ENCODE results near the gene CTNNBIP1. TPM values are rescaled to one million over a fixed set of nuclear protein-coding genes. Genes with fewer than 3 reads are reported as not detected.

The CTNNBIP1 gene
- total and polyA plus RNA-seq, 4 experiments from 2014 or later, result 6.3 to 10.1 (median 9.5) TPM

DNA sequence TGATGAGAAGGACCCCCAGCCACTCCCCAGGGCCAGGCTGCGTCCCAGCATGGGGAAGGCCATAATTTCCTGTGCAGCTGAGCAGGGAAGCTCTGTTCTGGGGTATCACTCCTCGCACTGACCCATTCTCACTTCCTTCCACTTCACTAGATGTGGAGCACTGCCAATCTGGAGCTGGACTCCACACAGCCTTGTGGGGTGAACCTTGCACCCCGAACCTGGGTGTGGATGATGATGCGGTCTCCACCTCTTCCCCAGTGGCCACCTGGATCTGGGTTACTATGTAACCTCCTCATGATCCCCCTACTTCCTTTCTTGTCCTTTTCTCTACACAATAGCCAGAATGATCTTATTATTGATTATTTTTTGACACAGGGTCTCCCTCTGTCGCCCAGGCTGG is 36.7 kb downstream of the CTNNBIP1 start:
- Mint-ChIP-seq H3K27me3 (no peaks in the 10 kb centered on the region), H3K4me3 (no peak overlapping the region), H3K4me1 (peaks cover 0 to 5% (median 3%) of the 10 kb centered on the region in 4 donors), H3K27ac (peak overlapping the region in 1 of 7 donors; percentile 1), H3K9me3 (no peaks in the 10 kb centered on the region), H3K36me3 (peaks cover 0 to 6% of the 10 kb centered on the region in 2 donors)
- no peaks in the 10 kb centered on the region for H3K36me3 ChIP-seq (ENCODE audit: insufficient read depth, low read length)
- no peaks in the 10 kb centered on the region for H3K27me3 ChIP-seq (ENCODE audit: insufficient read depth, low read length)
- H3K9me3 ChIP-seq (ENCODE audit: control insufficient read depth in 1 of 2, low read length in 2 of 2), result no peaks in the 10 kb centered on the region
- H3K4me3 ChIP-seq (ENCODE audit: low read length in 2 of 2), result no peak overlapping the region
- ChIA-PET POLR2A (ENCODE audit: partially characterized antibody) (interaction anchor here (1.2 kb wide), 1 partner anchor 70 kb away, joined by 4 read pairs; the partner anchor contains the start of genes LZIC and NMNAT1), CTCF (ENCODE audit: partially characterized antibody) (interaction anchor here (1.1 to 14.1 kb wide), 9 partner anchors 8 to 556 kb away, joined by 3 to 381 read pairs (median 4); partner anchors contain the start of gene CENPS)
- intact Hi-C loops (cut with micrococcal nuclease), result loop anchor here (10.0 kb wide), 1 partner anchor 461 kb away; no protein-coding TSS in a partner anchor
- H3K4me1 ChIP-seq (ENCODE audit: insufficient read depth, low read length), result no peaks in the 10 kb centered on the region
- H3K27ac ChIP-seq (ENCODE audit: low read depth, low read length), result no peak overlapping the region
- DNase-seq, result no peak

DNA sequence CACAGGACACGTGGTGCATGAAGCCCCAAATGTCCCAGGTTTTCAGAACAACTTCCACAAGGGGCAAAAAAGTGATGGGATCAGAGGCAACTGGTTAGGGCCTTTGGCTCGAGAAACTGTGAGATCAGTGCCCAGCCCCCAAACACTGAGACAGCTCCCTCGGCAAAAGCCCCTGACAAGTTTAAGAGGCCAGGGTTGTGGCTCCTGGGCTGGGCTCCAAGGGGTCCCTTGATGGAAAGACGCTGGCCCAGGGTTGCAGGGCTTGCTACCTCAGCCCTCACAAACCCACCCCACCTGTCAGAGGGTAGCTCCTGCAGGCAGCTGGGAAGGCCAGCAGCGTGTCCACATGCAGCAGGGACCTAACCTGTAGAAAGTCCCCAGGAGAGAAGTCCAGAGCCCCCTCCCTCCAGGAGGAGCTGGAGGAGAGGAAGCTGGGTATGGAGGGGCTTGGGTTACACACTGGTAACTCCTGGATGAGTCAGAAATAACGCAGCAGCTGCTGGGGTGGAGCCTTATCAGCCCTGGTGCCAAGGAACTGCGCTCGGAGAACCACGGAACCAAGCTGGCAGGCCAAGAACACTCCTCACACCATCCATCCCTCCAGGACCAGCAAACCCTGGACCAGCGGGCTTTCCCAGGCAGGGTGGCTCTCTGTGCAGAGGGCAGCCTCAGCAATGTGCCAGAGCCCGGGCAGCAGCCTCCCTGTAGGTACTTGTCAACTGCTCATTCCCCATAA is 37.5 kb downstream of the CTNNBIP1 start:
- Mint-ChIP-seq H3K4me1 (peaks cover 0 to 5% (median 3%) of the 10 kb centered on the region in 4 donors), H3K9me3 (no peaks in the 10 kb centered on the region), H3K4me3 (no peak overlapping the region), H3K36me3 (peaks cover 0 to 6% of the 10 kb centered on the region in 2 donors), H3K27ac (no peak overlapping the region), H3K27me3 (no peaks in the 10 kb centered on the region)
- no peak for DNase-seq
- ChIA-PET POLR2A (ENCODE audit: partially characterized antibody) (interaction anchor here (1.2 kb wide), 1 partner anchor 71 kb away, joined by 4 read pairs; the partner anchor contains the start of genes LZIC and NMNAT1), CTCF (ENCODE audit: partially characterized antibody) (interaction anchor here (1.0 to 14.1 kb wide), 6 partner anchors 56 to 557 kb away, joined by 3 to 381 read pairs (median 3); partner anchors contain the start of genes CENPS and UBE4B)
- H3K4me3 ChIP-seq (ENCODE audit: low read length in 2 of 2), result no peak overlapping the region
- H3K27ac ChIP-seq (ENCODE audit: low read depth, low read length), result no peak overlapping the region
- H3K9me3 ChIP-seq (ENCODE audit: control insufficient read depth in 1 of 2, low read length in 2 of 2), result no peaks in the 10 kb centered on the region
- intact Hi-C loops (cut with micrococcal nuclease), result loop anchor here (10.0 kb wide), 1 partner anchor 462 kb away; no protein-coding TSS in a partner anchor
- no peaks in the 10 kb centered on the region for H3K27me3 ChIP-seq (ENCODE audit: insufficient read depth, low read length)
- peaks cover 1% of the 10 kb centered on the region for H3K4me1 ChIP-seq (ENCODE audit: insufficient read depth, low read length)
- H3K36me3 ChIP-seq (ENCODE audit: insufficient read depth, low read length), result no peaks in the 10 kb centered on the region

DNA sequence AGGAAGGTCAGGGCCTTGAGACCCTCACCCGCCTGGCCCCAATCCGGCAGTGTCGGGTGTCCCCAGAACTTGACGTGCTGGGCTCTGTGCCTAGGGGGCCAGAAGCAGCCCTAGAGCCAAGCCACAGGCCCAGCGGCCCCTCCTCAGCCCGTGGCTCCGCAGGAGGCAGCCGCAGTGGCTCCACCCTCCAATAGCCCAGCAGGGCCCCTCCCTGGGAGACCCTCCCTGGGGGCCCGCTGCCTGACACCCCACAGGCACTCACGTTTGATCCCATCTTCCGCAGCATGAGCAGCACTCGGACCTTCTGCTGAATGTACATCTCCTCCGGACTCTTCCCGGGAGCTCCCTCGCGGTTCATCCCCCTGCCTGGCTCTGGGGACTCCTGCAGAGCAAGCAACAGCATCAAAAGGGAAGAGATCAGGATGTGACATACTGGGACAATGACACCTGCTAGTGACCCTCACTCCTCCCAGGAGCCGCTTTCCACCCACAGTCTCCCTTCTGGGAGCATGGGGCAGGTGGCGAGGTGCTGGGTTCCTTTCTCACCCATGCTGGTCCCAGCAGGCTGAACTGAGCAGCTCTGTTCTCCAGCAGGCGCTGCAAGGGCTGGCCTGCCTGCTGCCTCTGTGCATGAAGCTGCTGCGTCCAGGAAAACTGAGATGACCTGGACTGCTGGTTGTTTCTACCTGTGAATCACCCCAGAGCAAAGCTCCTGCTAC is 38.2 kb downstream of the CTNNBIP1 start:
- Histone ChIP-seq H3K36me3 (ENCODE audit: insufficient read depth, low read length) (no peaks in the 10 kb centered on the region), H3K27ac (ENCODE audit: low read depth, low read length) (no peak overlapping the region), H3K4me1 (ENCODE audit: insufficient read depth, low read length) (peaks cover 6% of the 10 kb centered on the region), H3K4me3 (ENCODE audit: low read length in 2 of 2) (no peak overlapping the region), H3K9me3 (ENCODE audit: control insufficient read depth in 1 of 2, low read length in 2 of 2) (no peaks in the 10 kb centered on the region), H3K27me3 (ENCODE audit: insufficient read depth, low read length) (no peaks in the 10 kb centered on the region)
- no peak for DNase-seq
- ChIA-PET CTCF (ENCODE audit: partially characterized antibody) (interaction anchor here (1.0 to 14.1 kb wide), 4 partner anchors 89 to 558 kb away, joined by 3 to 381 read pairs (median 4); partner anchors contain the start of genes CENPS and UBE4B), POLR2A (ENCODE audit: partially characterized antibody) (no interaction called here)
- H3K27me3 Mint-ChIP-seq, result no peaks in the 10 kb centered on the region
- H3K9me3 Mint-ChIP-seq, result no peaks in the 10 kb centered on the region
- H3K36me3 Mint-ChIP-seq, result peaks cover 0 to 7% of the 10 kb centered on the region in 2 donors
- intact Hi-C loops (cut with micrococcal nuclease), result loop anchor here (10.0 kb wide), 1 partner anchor 463 kb away; no protein-coding TSS in a partner anchor
- H3K4me1 Mint-ChIP-seq, result peaks cover 0 to 7% (median 3%) of the 10 kb centered on the region in 4 donors
- no peak overlapping the region for H3K4me3 Mint-ChIP-seq
- no peak overlapping the region for H3K27ac Mint-ChIP-seq

DNA sequence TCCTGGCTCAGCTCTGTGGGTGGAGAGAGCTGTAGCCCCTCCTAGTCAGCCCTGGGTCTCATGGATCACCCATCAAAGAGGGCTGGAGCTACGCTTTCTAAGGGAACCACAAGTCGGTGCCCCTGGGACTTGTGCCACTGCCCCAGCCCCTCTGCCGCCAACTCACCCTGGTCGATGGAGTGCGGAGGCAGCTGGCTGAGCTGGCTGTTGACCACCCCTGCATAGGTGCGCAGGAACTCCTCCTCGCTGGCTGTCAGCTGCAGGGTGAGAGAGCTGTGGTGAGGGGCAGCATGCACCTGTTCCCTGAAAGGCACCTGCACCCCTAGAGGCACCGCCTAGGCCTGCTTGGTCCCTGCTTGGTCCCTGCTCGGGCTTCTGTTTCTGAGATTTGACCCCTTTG is 39.0 kb downstream of the CTNNBIP1 start:
- H3K36me3 ChIP-seq (ENCODE audit: insufficient read depth, low read length), result no peaks in the 10 kb centered on the region
- no peak overlapping the region for H3K27ac Mint-ChIP-seq
- no peak overlapping the region for H3K4me3 ChIP-seq (ENCODE audit: low read length in 2 of 2)
- CTCF ChIA-PET (ENCODE audit: partially characterized antibody), result interaction anchor here (14.1 kb wide), 1 partner anchor 88 kb away, joined by 381 read pairs; no protein-coding TSS in a partner anchor
- H3K4me3 Mint-ChIP-seq, result no peak overlapping the region
- no peak overlapping the region for H3K27ac ChIP-seq (ENCODE audit: low read depth, low read length)
- H3K4me1 ChIP-seq (ENCODE audit: insufficient read depth, low read length), result peaks cover 6% of the 10 kb centered on the region
- DNase-seq, result no peak
- peaks cover 0 to 9% (median 3%) of the 10 kb centered on the region in 4 donors for H3K4me1 Mint-ChIP-seq
- peaks cover 0 to 7% of the 10 kb centered on the region in 2 donors for H3K36me3 Mint-ChIP-seq
- H3K27me3 Mint-ChIP-seq, result no peaks in the 10 kb centered on the region
- POLR2A ChIA-PET (ENCODE audit: partially characterized antibody), result no interaction called here
- intact Hi-C loops (cut with micrococcal nuclease), result loop anchor here (10.0 kb wide), 1 partner anchor 464 kb away; no protein-coding TSS in a partner anchor
- H3K9me3 ChIP-seq (ENCODE audit: control insufficient read depth in 1 of 2, low read length in 2 of 2), result no peaks in the 10 kb centered on the region
- no peaks in the 10 kb centered on the region for H3K27me3 ChIP-seq (ENCODE audit: insufficient read depth, low read length)
- H3K9me3 Mint-ChIP-seq, result no peaks in the 10 kb centered on the region

DNA sequence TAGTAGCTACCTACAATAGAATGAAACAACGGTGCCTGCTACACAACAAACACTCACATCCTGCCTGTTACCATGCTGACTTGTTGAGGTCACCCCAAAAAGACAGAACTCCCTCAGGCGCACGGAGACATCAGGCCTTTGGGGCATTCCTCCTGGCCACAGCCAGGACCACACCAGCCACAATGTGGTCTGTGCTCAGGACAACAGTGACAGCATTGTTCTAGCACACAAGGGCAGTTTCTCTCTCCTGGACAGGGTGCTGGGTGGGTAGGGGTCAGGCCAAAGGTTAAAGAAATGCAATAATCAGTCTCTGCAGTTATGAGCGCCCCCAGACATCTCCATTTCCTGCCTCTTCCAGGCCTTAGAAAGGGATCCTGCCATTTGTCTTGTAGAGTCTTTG is 39.5 kb downstream of the CTNNBIP1 start:
- intact Hi-C loops (cut with micrococcal nuclease), result loop anchor here (10.0 kb wide), 1 partner anchor 464 kb away; no protein-coding TSS in a partner anchor
- Mint-ChIP-seq H3K9me3 (no peaks in the 10 kb centered on the region), H3K36me3 (peaks cover 0 to 7% of the 10 kb centered on the region in 2 donors), H3K27ac (peak overlapping the region in 1 of 7 donors; percentile 37), H3K4me1 (peaks cover 0 to 9% (median 3%) of the 10 kb centered on the region in 4 donors), H3K4me3 (no peak overlapping the region), H3K27me3 (no peaks in the 10 kb centered on the region)
- POLR2A ChIA-PET (ENCODE audit: partially characterized antibody), result no interaction called here
- H3K4me1 ChIP-seq (ENCODE audit: insufficient read depth, low read length), result peaks cover 6% of the 10 kb centered on the region
- no peaks in the 10 kb centered on the region for H3K9me3 ChIP-seq (ENCODE audit: control insufficient read depth in 1 of 2, low read length in 2 of 2)
- H3K27me3 ChIP-seq (ENCODE audit: insufficient read depth, low read length), result no peaks in the 10 kb centered on the region
- CTCF ChIA-PET (ENCODE audit: partially characterized antibody), result interaction anchor here (1.4 to 14.1 kb wide), 2 partner anchors 88 to 143 kb away, joined by 3 to 381 read pairs; no protein-coding TSS in a partner anchor
- H3K36me3 ChIP-seq (ENCODE audit: insufficient read depth, low read length), result no peaks in the 10 kb centered on the region
- H3K4me3 ChIP-seq (ENCODE audit: low read length in 2 of 2), result no peak overlapping the region
- no peak for DNase-seq
- no peak overlapping the region for H3K27ac ChIP-seq (ENCODE audit: low read depth, low read length)

DNA sequence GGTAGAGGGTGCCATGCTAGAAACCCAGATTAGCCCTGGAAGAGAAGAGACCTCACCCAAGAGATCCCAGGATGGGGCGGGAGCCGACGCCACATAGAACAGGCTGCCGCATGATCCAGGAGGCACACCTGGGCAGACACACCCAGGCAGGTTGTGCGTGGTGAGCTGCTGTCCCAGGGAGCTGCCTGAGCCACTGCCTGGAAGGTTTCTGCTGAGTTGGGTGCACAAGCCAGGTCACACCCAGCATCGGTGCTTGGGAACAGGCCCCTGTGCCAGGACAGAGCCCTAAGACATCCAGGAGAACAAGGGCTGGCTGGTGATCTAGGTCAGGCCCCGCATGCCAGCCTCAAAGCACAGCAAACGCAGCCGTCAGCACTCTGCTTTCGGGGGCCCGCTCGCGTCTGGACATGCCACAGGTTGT is 40.2 kb downstream of the CTNNBIP1 start:
- H3K9me3 Mint-ChIP-seq, result no peaks in the 10 kb centered on the region
- POLR2A ChIA-PET (ENCODE audit: partially characterized antibody), result no interaction called here

More for the DNA sequence above, 40.2 kb downstream of the CTNNBIP1 start:
- H3K27me3 Mint-ChIP-seq, result no peaks in the 10 kb centered on the region
- H3K36me3 Mint-ChIP-seq, result peaks cover 0 to 7% of the 10 kb centered on the region in 2 donors
- H3K4me1 Mint-ChIP-seq, result peaks cover 0 to 5% (median under 1%) of the 10 kb centered on the region in 4 donors
- intact Hi-C loops (cut with micrococcal nuclease), result loop anchor here (10.0 kb wide), 1 partner anchor 465 kb away; no protein-coding TSS in a partner anchor
- no peaks in the 10 kb centered on the region for H3K36me3 ChIP-seq (ENCODE audit: insufficient read depth, low read length)
- no peaks in the 10 kb centered on the region for H3K27me3 ChIP-seq (ENCODE audit: insufficient read depth, low read length)
- peaks cover 6% of the 10 kb centered on the region for H3K4me1 ChIP-seq (ENCODE audit: insufficient read depth, low read length)
- no peak overlapping the region for H3K4me3 Mint-ChIP-seq
- DNase-seq, result no peak
- H3K9me3 ChIP-seq (ENCODE audit: control insufficient read depth in 1 of 2, low read length in 2 of 2), result no peaks in the 10 kb centered on the region
- no peak overlapping the region for H3K4me3 ChIP-seq (ENCODE audit: low read length in 2 of 2)
- H3K27ac ChIP-seq (ENCODE audit: low read depth, low read length), result no peak overlapping the region
- CTCF ChIA-PET (ENCODE audit: partially characterized antibody), result interaction anchor here (0.6 to 14.1 kb wide), 9 partner anchors 8 to 374 kb away, joined by 3 to 381 read pairs (median 3); no protein-coding TSS in a partner anchor
- peak overlapping the region in 1 of 7 donors; percentile 13 for H3K27ac Mint-ChIP-seq
